Mesendoderm (in vitro differentiated cells): Measurements from ENCODE around the gene MEF2A. TPM values are rescaled to one million over a fixed set of nuclear protein-coding genes. Genes with fewer than 3 reads are reported as not detected.

ENCODE experiments used
- DNase-seq: peaks from one replicate; pipeline ENCODE4 v3.0.0; 2013
- H2AK5ac ChIP-seq: 2 replicates; pipeline ENCODE4 v1.6.1; 2013; ENCODE audit warnings: low read length, inconsistent platforms
- H2BK120ac ChIP-seq: 2 replicates; pipeline ENCODE4 v1.6.1; 2013; ENCODE audit warnings: low read depth, mild to moderate bottlenecking, low read length, moderate library complexity, mixed read lengths
- H2BK15ac ChIP-seq: replicated peaks from 2 replicates; pipeline ENCODE4 v1.6.1; 2013; ENCODE audit warnings: low read depth, mild to moderate bottlenecking, moderate library complexity
- H2BK5ac ChIP-seq: 2 replicates; pipeline ENCODE4 v1.6.1; 2013; ENCODE audit warnings: low read length, inconsistent platforms
- H3K18ac ChIP-seq: 2 replicates; pipeline ENCODE4 v1.6.1; 2013; ENCODE audit warnings: mild to moderate bottlenecking, low read length, mixed read lengths
- H3K23ac ChIP-seq: one replicate; pipeline ENCODE4 v1.6.1; 2013; ENCODE audit warnings: low read length
- H3K27ac ChIP-seq: 2 replicates; pipeline ENCODE4 v1.5.1; 2013; ENCODE audit warnings: low read depth, mild to moderate bottlenecking, inconsistent platforms, low read length, moderate library complexity
- H3K27me3 ChIP-seq: 2 replicates; pipeline ENCODE4 v1.6.1; 2013; ENCODE audit warnings: low read length, control low read depth, mild to moderate bottlenecking, inconsistent platforms; ENCODE audit not compliant: insufficient read depth, poor library complexity
- H3K36me3 ChIP-seq: 2 replicates; pipeline ENCODE4 v1.6.1; 2013; ENCODE audit warnings: low read length, inconsistent platforms; ENCODE audit not compliant: control insufficient read depth, insufficient read depth
- H3K4ac ChIP-seq: one replicate; pipeline ENCODE4 v1.6.1; 2013; ENCODE audit warnings: low read depth, mild to moderate bottlenecking, low read length, moderate library complexity
- H3K4me1 ChIP-seq: 2 replicates; pipeline ENCODE4 v1.6.1; 2013; ENCODE audit warnings: low read depth, low read length, inconsistent platforms; ENCODE audit not compliant: control insufficient read depth
- H3K4me2 ChIP-seq: 2 replicates; pipeline ENCODE4 v1.6.1; 2013; ENCODE audit warnings: low read length
- H3K4me3 ChIP-seq: 2 replicates; pipeline ENCODE4 v1.5.1; 2013; ENCODE audit warnings: mild to moderate bottlenecking, low read length
- H3K56ac ChIP-seq: one replicate; pipeline ENCODE4 v1.6.1; 2013; ENCODE audit warnings: low read length
- H3K79me1 ChIP-seq: 2 replicates; pipeline ENCODE4 v1.6.1; 2013; ENCODE audit warnings: low read length, inconsistent platforms
- H3K79me2 ChIP-seq: 2 replicates; pipeline ENCODE4 v1.6.1; 2013; ENCODE audit warnings: mild to moderate bottlenecking, low read length; ENCODE audit not compliant: control insufficient read depth, insufficient read depth
- H3K9ac ChIP-seq: 2 replicates; pipeline ENCODE4 v1.6.1; 2013; ENCODE audit warnings: low read length, inconsistent platforms
- H4K5ac ChIP-seq: one replicate; pipeline ENCODE4 v1.6.1; 2013; ENCODE audit warnings: low read length
- H4K8ac ChIP-seq: one replicate; pipeline ENCODE4 v1.6.1; 2013; ENCODE audit warnings: low read depth, mild to moderate bottlenecking, control low read depth, low read length, moderate library complexity
- WGBS: extraction: QIAGEN DNeasy Blood & Tissue Kit; methylation state at CpG from one replicate; pipeline ENCODE4 v1.1.7; 2013; ENCODE audit warnings: low lambda C conversion rate, missing lambda C conversion rate; ENCODE audit not compliant: insufficient coverage; ENCODE audit errors: extremely low coverage; 5-methylcytosine and 5-hydroxymethylcytosine counted together
- small RNA-seq: library from polyadenylated mRNA; stranded (forward); fragments of <200 nt; extraction: miRNeasy Mini kit (QIAGEN cat#:217004); gene quantifications from one replicate; pipeline ENCODE3, GENCODE V24; 2013; ENCODE audit not compliant: insufficient read depth

Gene MEF2A

DNA sequence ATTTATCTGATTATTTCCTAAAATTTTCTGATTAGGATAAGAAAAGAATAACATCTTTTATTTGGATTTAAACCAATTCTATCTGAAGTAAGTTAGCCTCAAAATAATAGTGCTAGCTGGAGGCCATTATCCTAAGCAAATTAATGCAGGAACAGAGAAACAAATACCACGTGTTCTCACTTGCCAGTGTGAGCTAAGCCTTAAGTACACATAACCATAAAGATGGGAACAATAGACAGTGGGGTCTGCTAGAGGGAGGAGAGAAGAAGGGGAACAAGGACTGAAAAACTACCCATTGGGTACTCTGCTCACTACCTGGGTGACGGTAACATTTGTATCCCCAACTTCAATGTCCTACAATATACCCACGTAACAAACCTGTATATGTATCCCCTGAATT is 198.7 kb downstream of the MEF2A start:
- Histone ChIP-seq H3K4me3 (no peak overlapping the region), H4K5ac (no peak overlapping the region), H3K79me2 (no peaks in the 10 kb centered on the region), H3K56ac (no peak overlapping the region), H3K27ac (no peak overlapping the region), H2BK120ac (no peak overlapping the region), H3K9ac (no peak overlapping the region), H3K4me2 (no peak overlapping the region), H3K27me3 (no peaks in the 10 kb centered on the region), H3K4me1 (no peaks in the 10 kb centered on the region), H3K36me3 (no peaks in the 10 kb centered on the region), H2BK15ac (no peak overlapping the region), H2BK5ac (no peak overlapping the region), H3K4ac (no peak overlapping the region), H2AK5ac (no peak overlapping the region), H3K18ac (no peak overlapping the region), H4K8ac (no peak overlapping the region), H3K23ac (no peak overlapping the region), H3K79me1 (no peaks in the 10 kb centered on the region)
- no peak for DNase-seq
- no CpG with 5 or more reads among the region's 3 CpGs for WGBS

Small RNAs within 50 kb of the gene (small RNA-seq; reads per million reads assigned to genes)
- gene RF00019, result not detected
